ENCODE results near the gene ZNF414. TPM values are rescaled to one million over a fixed set of nuclear protein-coding genes. Genes with fewer than 3 reads are reported as not detected.
"Not testable (repeated sequence)": the region's sequence is repeated elsewhere in the genome, so short reads cannot be mapped to it uniquely, and the experiment has no call there.

The ZNF414 gene
- total and polyA plus RNA-seq, 2 experiments from 2014 or later = 5.7 to 54.3 TPM

DNA sequence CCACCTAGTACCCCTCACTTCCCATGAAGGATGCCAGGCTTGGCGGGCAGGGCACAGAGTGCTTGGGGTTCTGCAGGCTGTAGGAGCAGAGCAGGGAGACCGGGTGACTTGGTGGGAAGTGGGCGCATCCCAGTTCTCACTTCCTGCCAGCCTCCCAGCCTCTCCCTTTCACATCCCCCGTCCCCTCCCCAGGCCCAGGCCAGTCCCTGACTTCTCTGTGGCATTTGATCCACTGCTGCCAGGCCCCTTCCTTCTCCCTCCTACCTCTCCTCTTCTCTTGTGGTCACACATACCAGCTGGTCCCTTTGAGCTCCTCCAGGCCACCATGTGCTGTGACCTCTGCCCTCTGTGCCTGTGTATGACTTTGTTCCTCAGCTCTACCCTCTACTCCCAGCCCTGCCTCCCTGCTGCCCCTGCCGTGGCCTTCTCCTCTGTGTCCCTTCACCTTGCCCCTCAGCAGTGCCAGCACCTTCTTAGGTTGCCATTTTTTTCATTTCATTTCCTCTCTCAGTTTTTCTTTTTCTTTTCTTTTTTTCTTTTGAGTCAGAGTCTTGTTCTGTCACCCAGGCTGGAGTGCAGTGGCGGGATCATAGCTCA, 43.8 kb upstream of the ZNF414 start:
- Histone ChIP-seq H3K36me3 (replicated peaks; ENCODE audit: insufficient read depth, low read depth) (no peaks in the 10 kb centered on the region), H3K4me3 (no peak overlapping the region), H4K20me1 (ENCODE audit: insufficient read depth, poor library complexity, severe bottlenecking) (no peaks in the 10 kb centered on the region), H3K9me2 (replicated peaks; ENCODE audit: insufficient read depth) (no peaks in the 10 kb centered on the region), H3K79me2 (no peaks in the 10 kb centered on the region), H3K4me1 (ENCODE audit: insufficient read depth) (no peaks in the 10 kb centered on the region), H3K27me3 (no peaks in the 10 kb centered on the region), H2AFZ (no peak overlapping the region), H3K9me3 (ENCODE audit: low read depth) (no peaks in the 10 kb centered on the region), H3K27ac (no peak overlapping the region), H3K4me2 (no peak overlapping the region)
- WGBS (ENCODE audit: low lambda C conversion rate, missing lambda C conversion rate) = 85% methylated on average over 6 of the region's 6 CpGs
- TF ChIP-seq EZH2 (IDR thresholded peaks at IDR 0.05; ENCODE audit: borderline replicate concordance) (no peak), EZH2phosphoT487 (IDR thresholded peaks at IDR 0.05; ENCODE audit: low read depth, severe bottlenecking, unreplicated experiment) (no peak)
- TF ChIP-seq, protein P1, sequence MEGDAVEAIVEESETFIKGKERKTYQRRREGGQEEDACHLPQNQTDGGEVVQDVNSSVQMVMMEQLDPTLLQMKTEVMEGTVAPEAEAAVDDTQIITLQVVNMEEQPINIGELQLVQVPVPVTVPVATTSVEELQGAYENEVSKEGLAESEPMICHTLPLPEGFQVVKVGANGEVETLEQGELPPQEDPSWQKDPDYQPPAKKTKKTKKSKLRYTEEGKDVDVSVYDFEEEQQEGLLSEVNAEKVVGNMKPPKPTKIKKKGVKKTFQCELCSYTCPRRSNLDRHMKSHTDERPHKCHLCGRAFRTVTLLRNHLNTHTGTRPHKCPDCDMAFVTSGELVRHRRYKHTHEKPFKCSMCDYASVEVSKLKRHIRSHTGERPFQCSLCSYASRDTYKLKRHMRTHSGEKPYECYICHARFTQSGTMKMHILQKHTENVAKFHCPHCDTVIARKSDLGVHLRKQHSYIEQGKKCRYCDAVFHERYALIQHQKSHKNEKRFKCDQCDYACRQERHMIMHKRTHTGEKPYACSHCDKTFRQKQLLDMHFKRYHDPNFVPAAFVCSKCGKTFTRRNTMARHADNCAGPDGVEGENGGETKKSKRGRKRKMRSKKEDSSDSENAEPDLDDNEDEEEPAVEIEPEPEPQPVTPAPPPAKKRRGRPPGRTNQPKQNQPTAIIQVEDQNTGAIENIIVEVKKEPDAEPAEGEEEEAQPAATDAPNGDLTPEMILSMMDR (IDR thresholded peaks at IDR 0.05; ENCODE audit: poor library complexity) = no peak
- DNase-seq (ENCODE audit: low spot score) = no peak

DNA sequence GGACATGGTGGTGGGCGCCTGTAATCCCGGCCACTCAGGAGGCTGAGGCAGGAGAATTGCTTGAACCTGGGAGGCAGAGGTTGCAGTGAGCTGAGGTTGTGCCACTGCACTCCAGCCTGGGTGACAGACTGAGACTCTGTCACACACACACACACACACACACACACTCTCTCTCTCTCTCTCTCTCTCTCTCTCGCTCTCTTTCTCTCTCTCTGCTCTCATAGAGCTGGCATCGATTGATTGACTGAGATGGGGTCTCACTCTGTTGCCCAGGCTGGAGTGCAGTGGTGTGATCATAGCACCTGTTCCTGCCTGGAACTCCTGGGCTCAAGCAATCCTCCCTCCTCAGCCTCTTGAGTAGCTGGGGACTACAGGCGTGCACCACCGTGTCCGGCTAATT, 39.8 kb upstream of the ZNF414 start:
- 92% methylated on average over 7 of the region's 7 CpGs for WGBS (ENCODE audit: low lambda C conversion rate, missing lambda C conversion rate)

DNA sequence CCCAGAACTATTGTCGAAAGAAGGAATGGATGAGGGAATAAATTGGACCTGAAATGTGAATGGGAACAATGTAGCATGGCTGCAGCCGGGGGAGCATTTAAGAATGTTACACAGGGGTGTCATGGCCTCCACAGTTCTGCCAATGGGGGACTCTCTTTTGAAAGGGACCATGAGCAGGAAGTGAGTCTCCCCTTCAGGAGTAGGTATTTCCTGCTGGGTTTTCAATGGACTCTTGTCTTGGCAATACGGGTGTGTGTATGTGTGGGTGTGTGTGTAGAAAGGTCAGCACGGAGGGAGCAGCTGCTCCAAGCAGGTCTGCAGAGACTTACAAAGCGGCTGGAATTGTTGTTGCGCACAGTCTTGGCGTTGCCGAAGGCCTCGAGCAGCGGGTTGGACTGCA, 38.8 kb upstream of the ZNF414 start:
- H3K4me1 ChIP-seq (ENCODE audit: insufficient read depth) = no peaks in the 10 kb centered on the region
- H3K27ac ChIP-seq = no peak overlapping the region
- no peak for DNase-seq (ENCODE audit: low spot score)
- H3K4me3 ChIP-seq = no peak overlapping the region
- H3K4me2 ChIP-seq = no peak overlapping the region
- WGBS (ENCODE audit: low lambda C conversion rate, missing lambda C conversion rate) = 85% methylated on average over 10 of the region's 10 CpGs
- H3K9me2 ChIP-seq (replicated peaks; ENCODE audit: insufficient read depth) = no peaks in the 10 kb centered on the region
- H3K9me3 ChIP-seq (ENCODE audit: low read depth) = no peaks in the 10 kb centered on the region
- no peaks in the 10 kb centered on the region for H4K20me1 ChIP-seq (ENCODE audit: insufficient read depth, poor library complexity, severe bottlenecking)
- H3K36me3 ChIP-seq (replicated peaks; ENCODE audit: insufficient read depth, low read depth) = no peaks in the 10 kb centered on the region
- H3K79me2 ChIP-seq = no peaks in the 10 kb centered on the region
- TF ChIP-seq EZH2 (IDR thresholded peaks at IDR 0.05; ENCODE audit: borderline replicate concordance) (no peak), EZH2phosphoT487 (IDR thresholded peaks at IDR 0.05; ENCODE audit: low read depth, severe bottlenecking, unreplicated experiment) (no peak)
- TF ChIP-seq, protein P1 (IDR thresholded peaks at IDR 0.05; ENCODE audit: poor library complexity) = no peak
- no peak overlapping the region for H2AFZ ChIP-seq
- no peaks in the 10 kb centered on the region for H3K27me3 ChIP-seq

More for the DNA sequence above, 39.8 kb upstream of the ZNF414 start:
- DNase-seq (ENCODE audit: low spot score); H3K36me3 ChIP-seq (replicated peaks; ENCODE audit: insufficient read depth, low read depth); H3K27ac ChIP-seq; H3K9me2 ChIP-seq (replicated peaks; ENCODE audit: insufficient read depth); H2AFZ ChIP-seq; H3K4me2 ChIP-seq; H3K9me3 ChIP-seq (ENCODE audit: low read depth); H3K4me1 ChIP-seq (ENCODE audit: insufficient read depth); H3K27me3 ChIP-seq; H3K79me2 ChIP-seq; H4K20me1 ChIP-seq (ENCODE audit: insufficient read depth, poor library complexity, severe bottlenecking); H3K4me3 ChIP-seq: not testable (repeated sequence)

DNA sequence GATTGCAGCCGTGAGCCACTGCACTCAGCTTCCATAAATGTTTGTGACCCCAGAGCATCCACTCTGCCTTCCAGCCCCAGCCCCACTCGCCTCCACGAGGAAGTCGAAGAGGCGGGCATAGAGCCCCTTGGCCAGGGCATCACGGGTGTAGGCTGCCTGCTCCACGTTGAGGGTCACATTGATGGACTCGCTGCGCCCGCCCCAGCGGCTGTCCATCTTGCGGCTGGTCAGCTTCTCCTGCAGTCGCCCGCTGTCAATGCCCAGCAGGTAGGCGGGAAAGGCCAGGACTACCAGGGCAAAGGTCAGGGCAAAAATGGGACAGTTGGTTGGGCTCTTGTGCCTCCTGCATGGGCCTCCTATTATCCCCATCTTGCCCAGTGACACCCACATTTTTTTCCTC, 36.1 kb upstream of the ZNF414 start:
- no peaks in the 10 kb centered on the region for H3K79me2 ChIP-seq
- H2AFZ ChIP-seq = no peak overlapping the region
- no peaks in the 10 kb centered on the region for H3K9me3 ChIP-seq (ENCODE audit: low read depth)
- 96% methylated on average over 15 of the region's 15 CpGs for WGBS (ENCODE audit: low lambda C conversion rate, missing lambda C conversion rate)
- no peak overlapping the region for H3K27ac ChIP-seq
- H3K4me3 ChIP-seq = no peak overlapping the region
- no peak overlapping the region for H3K4me2 ChIP-seq
- no peaks in the 10 kb centered on the region for H3K36me3 ChIP-seq (replicated peaks; ENCODE audit: insufficient read depth, low read depth)
- no peaks in the 10 kb centered on the region for H4K20me1 ChIP-seq (ENCODE audit: insufficient read depth, poor library complexity, severe bottlenecking)
- TF ChIP-seq EZH2 (IDR thresholded peaks at IDR 0.05; ENCODE audit: borderline replicate concordance) (no peak), EZH2phosphoT487 (IDR thresholded peaks at IDR 0.05; ENCODE audit: low read depth, severe bottlenecking, unreplicated experiment) (no peak)
- TF ChIP-seq, protein P1 (IDR thresholded peaks at IDR 0.05; ENCODE audit: poor library complexity) = no peak
- no peaks in the 10 kb centered on the region for H3K4me1 ChIP-seq (ENCODE audit: insufficient read depth)
- no peaks in the 10 kb centered on the region for H3K27me3 ChIP-seq
- no peak for DNase-seq (ENCODE audit: low spot score)
- no peaks in the 10 kb centered on the region for H3K9me2 ChIP-seq (replicated peaks; ENCODE audit: insufficient read depth)

Data from hepatocyte (in vitro differentiated cells).